Ammon's horn (tissue), 1 donor: Measurements from ENCODE around the gene KDM4F.
"Not testable (repeated sequence)": the region's sequence is repeated elsewhere in the genome, so short reads cannot be mapped to it uniquely, and the experiment has no call there.

Experiments used
- DNase-seq: peaks from one replicate; pipeline ENCODE4 v3.0.0-alpha.2; 2016; ENCODE audit warnings: low spot score

KDM4F gene

DNA sequence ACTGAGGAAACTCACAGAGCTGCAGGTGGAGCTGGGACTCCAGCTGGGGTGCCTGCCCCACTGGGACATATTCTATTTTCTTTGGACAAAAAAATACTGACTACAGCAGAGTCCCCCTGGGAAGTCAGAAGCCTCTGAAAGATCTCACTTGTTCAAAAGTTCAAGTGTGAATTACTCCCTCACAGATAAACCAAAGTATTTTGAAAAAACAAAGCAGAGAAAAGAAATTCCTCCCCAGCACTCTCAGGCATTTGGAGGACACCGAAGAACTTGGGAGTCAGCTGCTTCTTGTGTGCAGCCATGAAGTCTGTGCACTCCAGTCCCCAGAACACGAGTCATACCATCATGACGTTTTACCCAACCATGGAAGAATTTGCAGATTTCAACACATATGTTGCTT lies at the start of gene KDM4F:
Gene KDM4F (plus strand): TSS at position 301 of the 400 bp plus-strand sequence.
- not testable (repeated sequence) for DNase-seq

DNA sequence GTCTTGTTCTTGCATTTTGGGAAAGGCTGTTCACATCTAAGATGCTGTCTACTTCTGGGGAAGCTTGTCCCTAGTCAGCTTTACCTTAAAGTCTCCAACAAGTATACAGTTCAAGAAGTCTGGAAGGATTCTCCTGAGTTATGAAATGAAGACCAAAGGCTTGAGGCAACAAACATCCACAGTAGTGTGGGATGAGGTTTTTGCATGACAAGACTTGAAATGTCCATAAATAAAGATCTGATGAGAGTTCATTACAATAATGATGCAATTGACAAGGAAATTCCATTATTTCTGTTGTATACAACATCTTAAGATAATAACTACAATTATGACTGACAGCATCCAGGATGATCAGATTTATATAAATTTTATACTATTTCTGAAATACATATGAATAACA lies 45.5 kb upstream of the KDM4F start:
- no peak for DNase-seq

DNA sequence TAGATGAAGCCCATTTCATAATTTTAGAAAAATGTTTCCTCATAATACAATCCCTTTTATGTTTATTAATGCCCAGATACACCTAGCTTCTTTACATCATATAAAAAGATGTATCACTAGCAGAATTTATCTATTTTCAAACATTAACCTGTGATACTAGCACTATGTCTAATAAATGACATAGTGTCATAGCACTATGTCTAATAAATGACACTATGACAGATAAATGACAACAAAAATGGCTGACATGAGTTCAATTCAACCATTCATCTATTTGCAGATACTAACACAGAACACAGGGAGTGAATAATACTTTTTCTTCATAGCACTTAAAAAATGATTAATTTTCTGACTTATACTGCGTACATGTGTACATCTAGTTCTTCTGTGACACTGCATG lies 43.6 kb upstream of the KDM4F start:
- DNase-seq = no peak

DNA sequence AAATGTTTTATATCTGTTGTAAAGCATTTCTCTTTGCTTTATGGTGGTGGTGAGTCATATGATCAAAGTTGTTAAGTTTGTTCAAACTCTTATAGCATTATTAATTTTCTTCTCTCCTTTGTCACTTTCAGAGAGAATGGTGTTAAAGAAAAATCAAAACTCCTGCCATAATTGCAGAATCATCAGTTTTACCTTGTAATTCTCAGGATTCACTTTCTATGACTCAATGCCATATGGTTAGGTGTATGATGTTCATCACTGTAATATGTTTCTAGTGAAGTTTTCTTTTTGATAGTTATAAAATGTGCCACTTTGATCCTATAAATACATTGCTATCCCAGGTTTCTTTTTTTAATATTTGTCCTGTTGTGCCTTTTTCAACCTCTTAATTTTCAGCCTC lies 37.8 kb upstream of the KDM4F start:
- DNase-seq = no peak

DNA sequence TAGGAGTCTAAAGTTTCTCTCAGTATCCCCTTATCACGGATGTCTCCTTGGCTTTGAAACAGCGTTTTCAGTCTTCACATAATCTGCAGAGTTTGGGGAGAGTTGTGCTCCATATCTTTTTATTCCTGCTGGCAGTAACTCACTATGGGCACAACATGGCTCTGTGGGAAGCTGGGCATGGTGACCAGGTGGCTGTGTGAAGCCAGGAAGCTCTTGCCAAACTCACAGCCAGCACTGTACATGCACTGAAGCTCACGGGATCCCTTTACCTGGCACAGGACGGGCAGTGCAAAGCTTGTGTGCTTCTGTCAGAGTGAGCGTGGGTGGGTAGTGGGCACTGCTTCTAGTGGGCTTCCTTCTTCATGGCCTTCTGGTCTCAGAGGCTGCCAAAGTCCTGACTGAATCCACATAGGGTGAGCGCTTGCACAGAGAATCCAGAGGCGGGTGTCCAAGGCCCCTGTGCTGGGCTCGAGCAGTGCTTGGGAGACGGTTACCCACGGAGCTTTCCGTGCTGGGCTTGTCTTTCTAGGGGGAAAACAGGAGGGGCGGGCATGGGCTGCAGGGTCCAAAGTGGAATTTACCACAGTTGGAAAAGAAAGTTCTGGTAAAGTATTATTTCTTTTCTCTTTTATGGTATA lies 34.9 kb upstream of the KDM4F start:
- DNase-seq = no peak

DNA sequence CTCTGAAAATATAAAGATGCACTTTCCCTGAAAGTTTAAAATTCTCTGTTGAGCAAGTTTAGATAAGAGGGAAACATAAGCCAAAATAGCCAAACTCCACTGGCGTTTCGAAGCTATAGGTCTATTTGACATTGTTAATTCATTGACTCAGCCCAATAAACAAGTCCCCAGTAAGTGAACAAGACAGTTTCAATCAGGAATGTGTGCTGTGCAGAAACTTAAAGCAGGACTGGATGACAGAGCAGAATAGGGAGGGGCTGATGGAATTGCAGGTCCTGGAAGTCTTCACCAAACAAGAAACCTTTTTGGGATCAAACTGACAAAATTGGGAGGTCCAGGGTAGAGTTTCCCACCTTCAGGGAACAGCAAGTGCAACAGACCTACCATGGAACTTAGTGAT lies 33.1 kb upstream of the KDM4F start:
- no peak for DNase-seq

DNA sequence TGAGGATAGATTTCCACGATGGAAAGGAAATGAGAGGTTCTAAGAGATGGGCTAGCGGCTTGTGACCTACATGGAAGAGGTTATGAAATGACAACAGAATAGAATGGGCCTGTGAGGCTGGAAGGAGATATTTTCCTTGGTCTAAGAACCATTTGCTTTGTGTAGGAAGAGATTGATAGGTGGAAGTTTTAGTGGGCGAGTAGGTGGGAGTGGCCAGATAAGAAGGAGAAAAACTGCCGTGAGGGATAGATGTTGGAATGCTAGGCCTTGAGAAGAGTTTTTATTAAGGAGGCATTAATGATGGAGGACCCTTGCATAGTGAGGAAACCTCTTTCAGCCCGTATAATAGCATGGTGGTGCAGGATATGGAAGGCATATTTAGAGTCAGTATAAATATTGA lies 27.8 kb upstream of the KDM4F start:
- DNase-seq = not testable (repeated sequence)

DNA sequence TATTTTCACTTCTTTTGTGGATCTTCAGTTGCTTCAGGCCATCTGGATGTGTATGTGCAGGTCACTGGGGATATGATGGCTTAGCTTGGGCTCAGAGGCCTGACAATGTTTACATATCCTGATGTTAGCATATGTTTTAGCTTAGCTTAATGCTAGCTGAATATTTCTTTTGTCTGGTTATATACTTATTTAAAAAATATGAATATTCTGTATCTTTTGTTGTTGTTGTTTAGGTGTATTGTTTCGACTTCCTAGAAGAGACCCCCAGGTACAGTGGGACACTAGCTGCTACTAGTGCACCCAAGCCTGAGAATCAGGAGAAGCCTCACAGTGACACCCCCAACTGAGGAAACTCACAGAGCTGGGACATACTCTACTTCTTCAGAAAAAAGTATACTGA lies 24.3 kb upstream of the KDM4F start, which contains the start of gene KDM4E:
Gene KDM4E (plus strand): TSS at position 301 of the 400 bp plus-strand sequence. CDS start 300 bp downstream, outside the sequence.
- no peak for DNase-seq

DNA sequence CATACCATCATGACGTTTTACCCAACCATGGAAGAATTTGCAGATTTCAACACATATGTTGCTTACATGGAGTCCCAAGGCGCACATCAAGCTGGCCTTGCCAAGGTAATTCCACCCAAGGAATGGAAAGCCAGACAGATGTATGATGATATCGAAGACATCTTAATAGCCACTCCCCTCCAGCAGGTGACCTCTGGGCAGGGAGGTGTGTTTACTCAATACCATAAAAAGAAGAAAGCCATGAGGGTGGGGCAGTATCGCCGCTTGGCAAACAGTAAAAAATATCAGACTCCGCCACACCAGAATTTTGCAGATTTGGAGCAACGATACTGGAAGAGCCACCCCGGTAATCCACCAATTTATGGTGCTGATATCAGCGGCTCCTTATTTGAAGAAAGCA lies 23.6 kb upstream of the KDM4F start:
- DNase-seq = not testable (repeated sequence)

DNA sequence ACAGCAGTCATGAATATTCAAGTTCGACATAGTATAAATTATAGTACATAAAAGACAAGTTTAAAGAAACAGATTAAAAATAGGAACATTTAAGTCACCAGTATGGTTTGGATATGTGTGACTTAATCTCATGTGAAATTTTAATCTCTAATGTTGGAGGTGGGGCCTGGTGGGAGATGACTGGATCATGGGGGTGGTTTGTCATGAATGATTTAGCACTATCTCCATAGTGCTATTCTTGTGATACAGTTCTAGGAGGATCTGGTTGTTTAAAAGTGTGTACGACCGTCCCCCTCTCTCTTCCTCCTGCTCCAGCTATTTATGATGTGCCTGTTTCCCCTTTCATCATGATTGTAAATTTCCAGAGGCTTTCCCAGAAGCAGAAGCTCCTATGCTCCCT lies 20.9 kb upstream of the KDM4F start:
- DNase-seq = no peak

DNA sequence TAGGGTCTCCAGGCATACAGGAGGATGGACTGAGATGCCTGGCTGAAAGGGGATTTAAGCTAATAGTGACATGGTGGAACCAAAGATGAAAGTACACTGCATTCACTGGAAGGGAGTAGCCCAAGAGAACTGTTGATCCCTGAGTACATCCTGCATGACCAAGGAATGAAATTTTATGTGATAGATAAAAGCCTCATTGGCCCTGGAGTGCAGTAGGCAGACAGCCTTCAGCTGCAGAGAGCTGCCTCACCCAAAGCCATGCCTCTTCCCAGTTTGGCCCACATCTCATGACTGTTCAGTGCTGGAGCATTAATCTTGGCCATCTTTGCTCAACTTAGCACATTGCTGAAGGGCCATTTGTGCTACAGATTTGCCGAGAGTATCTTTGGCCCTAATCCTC lies 16.2 kb upstream of the KDM4F start:
- DNase-seq = no peak

DNA sequence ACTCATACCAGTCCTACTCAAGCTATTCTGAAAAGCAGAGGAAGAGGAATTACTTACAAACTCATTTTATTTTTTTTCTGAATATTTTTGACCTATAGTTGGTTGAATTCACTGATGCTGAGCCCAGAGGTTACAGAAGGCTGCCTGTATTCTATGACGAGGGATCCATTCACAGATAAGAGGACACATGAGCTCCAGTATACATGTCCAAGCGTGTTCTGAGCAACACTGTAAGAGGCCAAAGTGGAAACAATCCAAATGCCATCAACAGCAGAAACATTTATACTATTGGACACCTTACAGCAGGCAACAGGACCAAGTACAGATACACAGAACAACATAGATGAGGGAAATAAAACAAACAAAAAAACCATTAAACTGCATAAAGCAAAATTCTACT lies 13.9 kb upstream of the KDM4F start:
- no peak for DNase-seq

DNA sequence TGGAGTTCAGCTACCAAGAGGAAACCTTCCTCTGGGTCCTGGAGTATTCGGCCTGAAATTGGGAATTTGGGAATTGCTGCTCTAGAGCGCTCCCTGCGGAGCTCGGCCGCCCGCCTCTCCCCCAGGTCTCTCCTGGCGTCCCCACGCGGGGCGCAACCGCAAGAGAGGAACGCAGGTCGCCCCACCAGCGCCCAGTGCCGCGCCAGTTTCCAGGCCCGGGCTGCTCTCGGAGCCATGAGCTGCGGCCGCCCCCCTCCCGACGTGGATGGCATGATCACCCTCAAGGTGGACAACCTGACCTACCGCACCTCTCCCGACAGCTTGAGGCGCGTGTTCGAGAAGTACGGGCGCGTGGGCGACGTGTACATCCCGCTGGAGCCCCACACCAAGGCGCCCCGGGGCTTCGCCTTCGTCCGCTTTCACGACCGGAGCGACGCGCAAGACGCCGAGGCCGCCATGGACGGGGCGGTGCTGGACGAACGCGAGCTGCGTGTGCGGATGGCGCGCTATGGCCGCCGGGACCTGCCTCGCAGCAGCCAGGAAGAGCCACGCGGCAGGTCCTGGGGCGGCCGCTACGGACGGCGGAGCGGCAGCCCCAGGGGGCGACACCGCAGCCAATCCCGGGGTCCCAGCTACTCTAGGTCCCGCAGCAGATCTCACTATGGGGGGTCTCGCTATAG lies 11.7 kb upstream of the KDM4F start:
- DNase-seq = not testable (repeated sequence)

DNA sequence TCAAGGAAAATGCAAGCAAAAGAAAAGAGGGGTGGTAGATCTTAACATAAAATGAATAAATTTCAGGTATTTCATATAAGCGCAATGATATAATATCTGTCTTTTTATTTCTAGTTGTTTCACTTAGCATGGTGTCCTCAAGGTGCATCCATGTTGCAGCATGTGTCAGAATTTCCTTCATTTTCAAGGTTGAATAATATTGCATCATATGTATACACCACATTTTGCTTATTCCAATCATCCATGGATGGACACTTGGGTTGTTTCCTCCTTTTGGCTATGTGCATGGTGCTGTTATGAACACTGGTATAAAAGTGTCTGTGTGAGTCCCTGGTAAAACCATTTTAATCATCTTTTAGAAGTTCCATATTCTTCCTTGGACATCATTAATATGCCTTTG lies 7.0 kb upstream of the KDM4F start:
- no peak for DNase-seq

DNA sequence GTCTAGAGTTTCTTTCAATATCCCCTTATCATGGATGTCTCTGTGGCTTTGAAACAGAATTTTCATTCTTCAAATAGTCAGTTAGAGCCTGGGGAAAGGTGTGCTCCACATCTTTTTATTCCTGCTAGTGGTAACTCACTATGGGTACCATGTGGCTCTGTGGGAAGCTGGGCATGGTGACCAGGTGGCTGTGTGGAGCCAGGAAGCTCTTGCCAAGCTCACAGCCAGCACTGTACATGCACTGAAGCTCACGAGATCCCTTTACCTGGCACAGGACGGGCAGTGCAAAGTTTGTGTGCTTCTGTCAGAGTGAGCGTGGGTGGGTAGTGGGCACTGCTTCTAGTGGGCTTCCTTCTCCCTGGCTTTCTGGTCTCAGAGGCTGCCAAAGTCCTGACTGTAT lies 6.3 kb upstream of the KDM4F start:
- no peak for DNase-seq

DNA sequence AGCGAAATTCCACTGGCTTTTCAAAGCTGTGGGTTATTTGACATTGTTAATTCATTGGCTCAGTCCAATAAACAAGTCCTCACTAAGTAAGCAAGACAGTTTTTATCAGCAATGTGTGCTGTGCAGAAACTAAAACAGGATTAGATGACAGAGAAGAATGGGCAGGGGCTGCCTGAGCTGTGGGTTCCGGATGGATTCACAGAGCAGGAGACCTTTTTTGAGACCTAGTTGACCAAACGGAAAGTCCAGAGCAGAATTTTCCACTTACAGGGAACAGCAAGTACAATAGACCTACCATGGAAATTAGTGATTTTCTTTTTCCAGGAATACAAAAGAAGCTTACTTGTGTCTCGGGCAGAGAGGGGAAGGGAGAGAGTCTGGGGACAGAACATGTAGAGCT lies 5.2 kb upstream of the KDM4F start:
- DNase-seq = no peak

DNA sequence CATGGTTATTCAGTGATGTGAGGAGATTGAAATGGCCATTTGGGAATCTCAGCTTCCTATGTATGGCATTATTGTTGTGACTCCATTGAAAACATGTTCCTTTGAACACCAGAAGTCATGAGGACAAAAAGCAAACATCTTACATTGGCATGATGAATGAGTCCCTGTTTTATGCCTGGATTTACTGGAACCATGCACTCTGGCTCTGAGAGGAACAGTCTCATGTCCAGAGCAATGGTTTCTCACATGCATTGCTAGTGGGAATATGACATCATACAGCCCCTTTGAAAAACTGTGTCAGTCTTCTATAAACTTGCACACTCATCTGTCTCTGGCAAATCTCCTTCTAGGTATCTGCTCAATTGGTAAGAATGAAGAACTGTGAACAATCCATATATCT lies 3.4 kb upstream of the KDM4F start:
- no peak for DNase-seq

DNA sequence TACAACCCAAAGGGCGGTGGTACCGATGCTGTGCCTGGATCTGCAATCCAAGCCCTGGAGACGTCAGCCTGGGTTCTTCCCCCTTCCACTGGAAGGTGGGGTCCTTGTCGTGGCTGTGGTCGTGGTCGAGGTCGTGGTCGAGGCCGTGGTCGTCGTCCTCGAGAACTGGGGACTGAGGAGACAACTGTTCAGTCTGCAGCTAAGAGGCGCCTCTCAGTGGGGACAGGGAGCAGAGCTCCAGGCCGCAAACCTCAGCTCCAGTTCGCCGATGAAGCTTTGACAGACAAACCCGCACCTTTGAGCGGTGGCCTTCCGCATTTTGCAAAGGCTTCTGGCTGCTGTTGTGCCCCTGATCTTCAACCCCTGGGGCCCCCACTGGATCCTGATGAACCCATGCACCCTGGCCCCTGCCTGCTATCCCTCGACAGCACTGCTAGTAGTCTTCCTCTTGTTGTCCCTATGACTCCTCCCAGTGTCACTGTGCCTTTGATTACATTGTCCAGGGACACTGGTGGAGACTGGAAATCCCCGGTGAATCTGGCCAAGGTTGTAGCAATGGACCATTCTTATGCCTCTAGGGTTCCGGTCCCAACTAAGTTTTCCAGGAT lies 1.5 kb downstream of the KDM4F start:
- DNase-seq = no peak

DNA sequence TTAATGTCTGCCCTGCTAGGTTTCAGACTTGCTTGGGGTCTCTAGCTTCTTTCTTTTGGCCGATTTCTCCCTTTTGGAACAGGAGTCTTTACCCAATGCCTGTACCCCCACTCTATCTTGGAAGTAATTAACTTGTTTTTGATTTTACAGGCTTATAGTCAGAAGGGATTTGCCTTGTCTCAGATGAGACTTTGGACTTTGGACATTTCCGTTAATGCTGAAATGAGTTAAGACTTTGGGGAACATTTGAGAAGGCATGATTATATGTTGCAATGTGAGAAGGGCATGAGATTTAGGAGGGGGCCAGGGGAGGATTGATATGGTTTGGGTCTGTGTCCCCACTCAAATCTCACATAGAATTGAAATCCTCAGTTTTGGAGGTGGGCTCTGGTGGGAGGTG lies 5.1 kb downstream of the KDM4F start:
- no peak for DNase-seq

DNA sequence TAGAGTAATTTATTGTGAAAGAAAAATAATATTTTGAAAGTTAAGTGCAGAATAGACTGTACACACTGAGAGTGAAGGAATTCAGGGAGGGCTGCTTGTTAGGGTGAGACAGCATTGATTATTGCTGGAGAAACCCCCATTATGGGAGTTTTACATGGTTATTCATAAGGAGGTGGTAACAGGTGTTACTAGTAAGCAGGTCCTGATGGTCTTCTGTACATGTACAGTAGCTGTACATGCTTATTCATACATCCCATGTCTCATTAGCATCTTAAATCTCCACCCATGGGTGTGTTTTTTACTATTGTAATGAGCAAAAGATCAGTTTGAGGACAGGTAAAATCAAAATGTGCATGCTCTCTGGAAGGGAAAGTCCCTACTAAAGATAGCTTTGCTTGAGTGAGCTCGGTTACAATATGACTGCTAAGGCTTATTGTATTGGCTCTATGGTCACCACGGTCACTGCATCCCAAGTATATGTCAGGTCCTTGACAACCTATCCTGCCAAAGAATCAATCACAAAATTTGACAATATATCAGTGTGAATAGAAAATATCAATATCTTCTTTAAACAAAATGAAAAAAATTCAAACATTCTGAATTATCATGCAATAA lies 6.2 kb downstream of the KDM4F start:
- DNase-seq = no peak

DNA sequence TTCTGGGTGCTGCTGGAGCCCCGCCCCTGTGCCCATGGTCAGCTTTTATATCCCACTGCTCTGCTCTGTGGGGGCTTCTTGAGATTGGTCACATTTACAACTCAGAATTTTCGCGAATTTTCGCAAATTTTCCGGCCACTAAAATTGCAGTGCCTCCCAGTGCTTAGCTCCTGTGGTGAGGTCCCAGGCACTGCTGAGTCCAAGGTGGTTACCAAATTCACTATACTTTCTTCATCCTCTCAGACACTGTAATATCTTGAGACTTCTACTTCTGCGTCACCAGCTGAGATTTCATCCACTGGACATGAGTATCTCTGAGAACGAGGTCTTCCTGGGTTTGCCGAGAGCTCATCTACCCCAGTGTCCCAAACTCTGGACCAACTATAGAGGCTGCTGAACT lies 8.7 kb downstream of the KDM4F start:
- DNase-seq = no peak

DNA sequence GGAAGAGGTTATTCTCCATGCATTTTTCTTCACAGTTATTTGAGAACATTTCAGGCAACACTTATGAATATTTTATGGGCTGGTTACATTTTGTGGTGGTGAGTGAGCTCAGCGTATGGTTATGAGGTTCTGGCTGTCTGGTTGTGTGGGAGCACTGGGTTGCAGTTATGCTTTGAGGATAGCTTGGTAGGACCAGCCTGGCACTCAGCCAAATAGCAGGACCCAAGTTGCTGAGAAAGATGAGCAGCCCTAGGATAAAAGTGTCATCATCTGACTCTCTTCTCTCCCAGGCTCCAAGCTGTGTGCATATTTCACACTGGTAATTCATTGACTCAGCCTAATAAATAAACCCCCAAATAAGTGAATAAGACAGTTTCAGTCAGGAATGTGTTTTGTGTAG lies 9.4 kb downstream of the KDM4F start:
- DNase-seq = no peak

DNA sequence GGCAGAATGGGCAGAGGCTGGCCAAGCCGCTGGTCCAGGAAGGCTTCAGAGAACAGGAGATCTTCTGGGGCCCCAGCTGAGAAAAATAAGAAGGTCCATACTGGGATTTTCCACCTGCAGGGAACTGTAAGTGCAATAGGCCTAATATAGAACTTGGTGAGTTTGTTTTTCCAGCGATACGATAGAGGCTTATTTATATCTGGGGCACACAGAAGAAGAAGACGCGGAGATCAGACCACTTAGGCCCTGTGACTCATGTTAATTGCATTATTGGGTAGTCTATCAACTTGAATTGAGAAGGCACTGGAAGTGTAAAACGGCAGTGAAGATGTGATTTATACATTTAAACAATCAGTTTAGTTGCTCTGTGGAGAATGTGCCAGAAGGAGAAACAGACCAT lies 9.8 kb downstream of the KDM4F start:
- no peak for DNase-seq
